ENCODE data around the gene CNTN1. TPM values are rescaled to one million over a fixed set of nuclear protein-coding genes. Genes with fewer than 3 reads are reported as not detected.

The CNTN1 gene
- total and polyA plus RNA-seq, 2 donors (not counting 1 experiment from before 2014, with no cell fraction given): not detected

GRCh38 chr12:41008472-41008871, 316.2 kb downstream of the CNTN1 start:
- intact Hi-C loops (cut with micrococcal nuclease): no loop called here
- peaks cover 29% of the 10 kb centered on the region for H3K9me3 Mint-ChIP-seq (ENCODE audit: insufficient read depth)
- TF ChIP-seq EZH2 (IDR thresholded peaks at IDR 0.05; ENCODE audit: borderline replicate concordance, insufficient read depth, low read depth, low read length, poor library complexity, severe bottlenecking) (no peak), CTCF (IDR thresholded peaks at IDR 0.05) (no peak)
- no peaks in the 10 kb centered on the region for H3K4me1 Mint-ChIP-seq
- no peak overlapping the region for H3K4me3 Mint-ChIP-seq
- DNase-seq: no peak
- CTCF ChIA-PET: no interaction called here
- no peak overlapping the region for H3K9ac ChIP-seq (ENCODE audit: low read length)
- no peaks in the 10 kb centered on the region for H4K20me1 ChIP-seq (ENCODE audit: control insufficient read depth, insufficient read depth, low read length, poor library complexity, severe bottlenecking)
- no peak overlapping the region for H3K27ac Mint-ChIP-seq
- H3K27me3 Mint-ChIP-seq: no peaks in the 10 kb centered on the region
- H3K4me3 ChIP-seq (ENCODE audit: control extremely low read depth in 1 of 5, extremely low read depth in 1 of 5, insufficient read depth in 1 of 5, low read depth in 2 of 5, low read length in 4 of 5): no peak overlapping the region
- no peaks in the 10 kb centered on the region for H3K79me2 ChIP-seq (ENCODE audit: control insufficient read depth, insufficient read depth, low read length)
- no peaks in the 10 kb centered on the region for H3K27me3 ChIP-seq (replicated peaks in 1 of 4; ENCODE audit: control extremely low read depth in 1 of 4, control insufficient read depth in 3 of 4, insufficient read depth in 4 of 4, low read length in 3 of 4)
- H3K4me1 ChIP-seq (ENCODE audit: control insufficient read depth in 2 of 2, insufficient read depth in 2 of 2, low read length in 2 of 2): no peaks in the 10 kb centered on the region
- H3K4me2 ChIP-seq (replicated peaks; ENCODE audit: low read depth, low read length, poor library complexity, severe bottlenecking): no peak overlapping the region
- no peak for ATAC-seq (ENCODE audit: low read depth)
- H2AFZ ChIP-seq (ENCODE audit: insufficient read depth, low read depth, low read length, poor library complexity, severe bottlenecking): no peak overlapping the region
- H3K9me3 ChIP-seq (ENCODE audit: control extremely low read depth in 1 of 3, control insufficient read depth in 2 of 3, insufficient read depth in 1 of 3, low read length in 2 of 3): peaks cover 5 to 13% (median 9%) of the 10 kb centered on the region in 3 donors
- no peaks in the 10 kb centered on the region for H3K36me3 ChIP-seq (replicated peaks in 1 of 2; ENCODE audit: control extremely low read depth in 1 of 2, control insufficient read depth in 1 of 2, extremely low read depth in 1 of 2, insufficient read depth in 2 of 2, low read length in 1 of 2)
- H3K27ac ChIP-seq (ENCODE audit: low read length in 2 of 2): no peak overlapping the region
- no CpG with 5 or more reads among the region's 1 CpG for WGBS (ENCODE audit: insufficient coverage)
- POLR2A ChIA-PET: no interaction called here

- ATAC-seq (ENCODE audit: low read depth): no peak
- POLR2A ChIA-PET: no interaction called here
Measured at GRCh38 chr12:41011939-41012338, 319.7 kb downstream of the CNTN1 start.

More at GRCh38 chr12:41011939-41012338, 319.7 kb downstream of the CNTN1 start:
- intact Hi-C loops (cut with micrococcal nuclease): no loop called here
- no peak overlapping the region for H3K9ac ChIP-seq (ENCODE audit: low read length)
- H4K20me1 ChIP-seq (ENCODE audit: control insufficient read depth, insufficient read depth, low read length, poor library complexity, severe bottlenecking): no peaks in the 10 kb centered on the region
- DNase-seq: no peak
- Mint-ChIP-seq H3K4me3 (no peak overlapping the region), H3K4me1 (no peaks in the 10 kb centered on the region), H3K27ac (no peak overlapping the region), H3K27me3 (no peaks in the 10 kb centered on the region), H3K9me3 (ENCODE audit: insufficient read depth) (peaks cover 14% of the 10 kb centered on the region)
- H3K36me3 ChIP-seq (replicated peaks in 1 of 2; ENCODE audit: control extremely low read depth in 1 of 2, control insufficient read depth in 1 of 2, extremely low read depth in 1 of 2, insufficient read depth in 2 of 2, low read length in 1 of 2): no peaks in the 10 kb centered on the region
- no peak overlapping the region for H3K4me3 ChIP-seq (ENCODE audit: control extremely low read depth in 1 of 5, extremely low read depth in 1 of 5, insufficient read depth in 1 of 5, low read depth in 2 of 5, low read length in 4 of 5)
- no peak overlapping the region for H3K4me2 ChIP-seq (replicated peaks; ENCODE audit: low read depth, low read length, poor library complexity, severe bottlenecking)
- H2AFZ ChIP-seq (ENCODE audit: insufficient read depth, low read depth, low read length, poor library complexity, severe bottlenecking): no peak overlapping the region
- TF ChIP-seq EZH2 (IDR thresholded peaks at IDR 0.05; ENCODE audit: borderline replicate concordance, insufficient read depth, low read depth, low read length, poor library complexity, severe bottlenecking) (no peak), CTCF (IDR thresholded peaks at IDR 0.05) (no peak)
- no peaks in the 10 kb centered on the region for H3K4me1 ChIP-seq (ENCODE audit: control insufficient read depth in 2 of 2, insufficient read depth in 2 of 2, low read length in 2 of 2)
- no peak overlapping the region for H3K27ac ChIP-seq (ENCODE audit: low read length in 2 of 2)
- peaks cover 5 to 13% (median 9%) of the 10 kb centered on the region in 3 donors for H3K9me3 ChIP-seq (ENCODE audit: control extremely low read depth in 1 of 3, control insufficient read depth in 2 of 3, insufficient read depth in 1 of 3, low read length in 2 of 3)
- 100% methylated on average over 1 of the region's 1 CpG for WGBS (ENCODE audit: insufficient coverage)
- H3K79me2 ChIP-seq (ENCODE audit: control insufficient read depth, insufficient read depth, low read length): no peaks in the 10 kb centered on the region
- CTCF ChIA-PET: no interaction called here
- H3K27me3 ChIP-seq (replicated peaks in 1 of 4; ENCODE audit: control extremely low read depth in 1 of 4, control insufficient read depth in 3 of 4, insufficient read depth in 4 of 4, low read length in 3 of 4): no peaks in the 10 kb centered on the region
